Smooth muscle cell of the brain vasculature (primary cell): ENCODE results near the gene AGER.
"Not testable (repeated sequence)": the region's sequence is repeated elsewhere in the genome, so short reads cannot be mapped to it uniquely, and the experiment has no call there.

Experiments
- DNase-seq: peaks from one replicate; pipeline ENCODE4 v3.0.0-alpha.2; 2012; ENCODE audit warnings: low read depth, low spot score

AGER gene

DNA sequence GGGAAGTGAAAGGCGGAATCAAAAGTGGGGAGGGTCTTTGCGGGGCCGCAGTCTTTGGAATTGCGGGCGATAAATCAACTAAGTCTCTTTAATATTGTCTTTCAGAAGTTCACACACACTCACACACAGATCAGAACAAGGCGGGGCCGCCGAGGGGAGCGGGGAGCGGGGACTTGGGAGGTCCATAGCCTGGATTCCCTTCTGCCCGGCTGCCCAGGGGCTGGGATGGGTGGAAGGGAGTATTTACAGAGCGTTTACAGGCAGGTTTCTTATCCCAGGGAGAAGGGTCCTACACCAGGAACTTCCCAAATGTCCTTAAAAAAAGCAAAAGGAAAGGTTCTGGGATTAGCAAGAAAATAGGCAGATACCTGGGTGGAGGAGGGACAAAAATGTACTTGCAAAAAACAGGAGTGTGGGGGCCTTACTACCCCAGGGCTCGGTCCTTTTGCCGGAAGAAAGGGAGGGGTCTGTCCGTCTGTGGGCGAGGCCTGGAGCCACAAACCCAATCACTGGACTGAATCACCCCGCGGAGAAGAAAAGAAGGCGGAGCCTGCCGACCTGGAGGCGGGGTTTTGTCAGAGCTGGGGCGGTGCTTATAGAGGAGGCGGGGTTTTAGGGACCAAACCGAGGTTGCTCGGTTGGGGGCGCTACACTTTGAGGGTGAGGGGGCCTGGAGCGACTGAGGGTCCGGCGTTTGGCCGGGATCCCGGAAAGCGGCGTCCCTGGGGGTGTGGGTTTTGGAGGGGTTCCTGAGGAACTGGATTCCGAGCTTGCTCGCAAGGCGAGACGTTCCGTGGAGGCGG, 35.6 kb downstream of the AGER start:
- DNase-seq: no peak

DNA sequence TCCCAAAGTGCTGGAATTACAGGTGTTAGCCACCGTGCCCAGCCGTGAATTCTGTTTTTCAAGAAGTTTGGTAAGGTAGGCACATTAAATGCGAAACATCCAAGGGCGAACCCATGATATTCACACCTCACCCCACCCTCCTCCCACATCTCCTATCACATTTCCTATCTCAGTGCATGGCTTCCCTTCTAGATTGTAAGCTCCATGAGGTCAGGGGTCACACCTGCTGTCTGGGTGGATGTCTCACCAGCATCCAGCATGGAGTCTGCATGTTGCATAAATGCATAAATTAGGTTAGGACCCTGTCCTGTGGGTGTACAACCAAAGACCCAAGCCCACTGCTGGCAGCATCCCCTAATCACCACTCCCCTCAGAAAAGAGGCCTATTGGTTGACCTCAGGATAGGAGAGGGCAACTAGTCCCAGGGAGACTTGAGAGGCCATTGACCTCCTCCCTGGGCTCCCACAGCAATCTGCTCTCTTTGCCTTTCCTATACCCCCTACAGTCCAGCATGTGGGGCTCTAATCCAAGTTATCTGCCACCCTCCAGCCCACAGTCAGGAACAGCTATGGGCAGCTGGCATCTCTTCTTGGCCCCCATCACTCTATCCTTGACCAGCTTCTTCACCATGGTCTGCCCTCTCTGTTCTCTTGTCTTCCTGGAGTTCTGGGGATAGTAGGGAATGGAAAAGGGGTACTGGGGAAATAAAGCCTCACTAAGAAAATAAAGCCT, 36.5 kb downstream of the AGER start:
- DNase-seq: no peak

DNA sequence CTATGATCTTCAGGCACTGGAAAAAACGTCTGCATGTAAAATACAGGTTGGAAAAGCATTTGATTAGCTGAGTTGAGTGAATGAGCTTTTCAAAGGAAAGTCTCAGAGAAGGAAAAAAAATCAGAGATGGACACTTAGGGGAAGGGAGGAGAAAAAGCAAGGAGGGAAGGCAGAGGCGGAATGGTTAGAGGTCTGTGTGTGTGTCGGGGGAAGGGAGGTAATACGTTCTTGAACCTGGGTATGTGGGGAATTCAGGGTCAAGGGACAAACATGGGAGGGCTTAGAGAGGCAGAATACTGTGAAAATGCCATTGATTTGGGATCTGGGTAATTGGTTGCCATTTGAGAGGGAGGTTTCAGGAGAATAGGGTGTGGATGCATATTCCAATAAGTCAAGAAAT, 37.4 kb downstream of the AGER start:
- no peak for DNase-seq

DNA sequence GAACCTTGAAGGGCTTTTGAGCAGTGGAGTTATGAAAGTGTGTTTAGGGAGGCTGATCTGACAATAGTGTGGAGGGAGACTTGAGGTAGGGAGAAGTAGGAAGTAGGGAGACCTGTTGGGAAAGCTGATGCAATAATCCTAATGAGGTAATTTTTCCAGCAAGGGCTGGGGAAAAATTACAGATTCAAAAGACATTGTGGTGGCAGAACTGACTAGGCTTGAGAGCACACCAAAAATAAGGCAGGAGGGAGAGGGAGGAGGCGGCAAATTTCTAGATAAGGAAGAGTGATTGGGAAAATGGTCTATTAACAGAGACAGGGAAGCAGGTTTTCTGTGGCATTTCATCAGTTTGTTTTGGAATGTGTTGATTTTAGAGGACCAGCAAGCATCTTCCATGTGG, 37.8 kb downstream of the AGER start:
- DNase-seq: no peak

DNA sequence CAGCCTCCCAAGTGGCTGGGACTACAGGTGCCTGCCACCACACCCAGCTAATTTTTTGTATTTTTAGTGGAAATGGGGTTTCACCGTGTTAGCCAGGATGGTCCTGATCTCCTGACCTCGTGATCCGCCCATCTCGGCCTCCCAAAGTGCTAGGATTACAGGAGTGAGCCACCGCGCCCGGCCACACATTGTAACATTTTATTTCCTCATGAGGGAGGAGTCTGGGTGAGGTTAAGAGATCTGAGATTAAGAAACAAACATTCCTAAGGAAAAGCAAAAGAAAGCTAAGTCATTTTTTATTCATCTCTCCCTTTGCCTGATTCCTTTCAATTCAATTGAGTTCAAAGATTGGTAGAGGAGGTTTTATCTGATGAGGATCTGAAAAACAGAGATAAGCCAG, 39.8 kb downstream of the AGER start:
- DNase-seq: not testable (repeated sequence)

DNA sequence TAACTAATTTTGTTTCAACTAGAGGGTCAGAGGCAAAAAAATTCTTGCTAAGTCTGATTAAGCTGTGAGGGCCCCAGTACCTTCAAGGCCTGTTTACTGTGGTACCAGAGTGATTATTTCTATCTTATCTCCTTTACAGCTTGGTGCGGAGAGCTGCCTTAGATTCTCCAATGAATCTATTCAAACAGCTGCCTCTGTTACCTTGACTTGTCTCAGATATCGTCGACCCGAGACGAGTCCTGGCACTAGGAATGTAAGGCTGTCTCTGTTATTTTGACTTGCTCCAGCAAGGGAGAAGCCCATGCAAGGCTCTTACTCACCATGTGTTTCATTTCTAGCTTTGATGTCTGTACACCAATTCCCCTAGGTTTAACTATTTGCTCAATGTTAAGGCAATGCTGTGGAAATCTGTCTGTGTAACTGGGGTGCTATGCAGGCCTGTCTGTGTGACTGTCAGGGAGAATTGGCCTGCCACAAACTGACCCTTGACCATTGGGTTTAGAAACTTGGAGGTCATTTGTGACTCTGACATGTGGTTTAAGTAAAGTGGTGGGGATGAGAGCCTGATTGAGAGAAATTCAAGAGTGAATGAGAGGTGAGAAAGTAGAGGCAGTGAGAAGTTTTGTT, 43.5 kb downstream of the AGER start:
- no peak for DNase-seq

DNA sequence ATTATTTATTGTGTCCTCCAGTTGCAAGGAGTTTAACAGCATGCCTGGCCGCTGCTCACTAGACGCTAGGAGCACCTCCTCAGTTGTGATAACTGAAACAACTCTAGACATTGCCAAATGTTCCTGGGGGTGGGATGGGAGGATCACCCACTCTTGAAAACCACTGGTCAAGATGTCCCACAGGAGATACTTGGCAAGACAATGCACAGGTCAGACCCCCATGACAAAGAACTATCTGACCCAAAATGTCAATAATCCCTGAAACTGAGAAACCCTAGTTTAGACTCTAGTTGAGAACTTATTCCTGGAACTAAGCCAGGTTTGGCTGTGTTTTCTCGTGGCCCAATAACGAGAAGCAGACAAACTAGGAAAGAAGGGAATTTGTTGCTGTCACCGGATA, 44.5 kb downstream of the AGER start:
- DNase-seq: no peak

GRCh38 chr6:32137454-32137853, 46.6 kb downstream of the AGER start:
- no peak for DNase-seq

- no peak for DNase-seq
Measured at GRCh38 chr6:32133786-32134185, 50.3 kb downstream of the AGER start.

DNA sequence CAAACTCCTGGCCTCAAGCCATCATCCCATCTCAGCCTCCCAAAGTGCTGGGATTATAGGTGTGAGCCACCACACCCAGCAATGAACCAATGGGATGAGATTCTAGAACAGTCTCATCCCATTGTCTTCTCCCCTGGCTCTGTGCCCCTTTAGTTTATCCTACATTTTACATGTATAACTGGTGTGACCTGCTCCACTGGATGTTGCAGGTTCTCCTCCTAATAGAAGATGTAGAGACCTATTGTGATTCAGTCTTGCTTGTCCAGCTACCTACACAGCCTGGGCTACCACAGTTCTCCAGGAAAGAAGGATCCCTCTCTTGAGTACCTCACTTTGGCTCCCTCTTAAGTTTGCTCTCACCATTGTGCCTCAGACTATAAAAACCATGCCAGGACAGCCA, 51.9 kb downstream of the AGER start:
- no peak for DNase-seq

GRCh38 chr6:32131439-32131948, 52.6 kb downstream of the AGER start:
- DNase-seq: no peak
